ENCODE data around the gene OR5H2. TPM values are rescaled to one million over a fixed set of nuclear protein-coding genes. Genes with fewer than 3 reads are reported as not detected.

The OR5H2 gene
- total RNA-seq, 1 experiment from 2014 or later = not detected

- no peak overlapping the region for H3K4me3 ChIP-seq (ENCODE audit: low read depth, low read length, poor library complexity, severe bottlenecking)
- no peaks in the 10 kb centered on the region for H3K4me1 ChIP-seq (ENCODE audit: insufficient read depth, low read length, poor library complexity, severe bottlenecking)
- CTCF ChIA-PET = interaction anchor here (0.6 kb wide), 1 partner anchor 234 kb away, joined by 4 read pairs; no protein-coding TSS in a partner anchor
- H3K27ac ChIP-seq (ENCODE audit: low read depth, low read length, poor library complexity, severe bottlenecking) = no peak overlapping the region
- H3K9me3 ChIP-seq (ENCODE audit: low read depth, low read length, poor library complexity, severe bottlenecking) = no peaks in the 10 kb centered on the region
- POLR2A ChIA-PET (ENCODE audit: low non-redundant PET) = no interaction called here
- DNase-seq (ENCODE audit: low spot score) = peak; percentile 62
- intact Hi-C loops (cut with micrococcal nuclease; ENCODE audit: unreplicated experiment) = loop anchor here (1.0 kb wide), 1 partner anchor 290 kb away; no protein-coding TSS in a partner anchor
- no TSS peak for BruUV-seq (replicated peaks)
- TF ChIP-seq CTCF (conservative IDR thresholded peaks at IDR 0.05; ENCODE audit: low read depth, low read length) = peak; percentile 76
- no peak for TF ChIP-seq EZH2 (IDR thresholded peaks at IDR 0.05; ENCODE audit: borderline replicate concordance, low read depth, low read length, poor library complexity, severe bottlenecking)
- no peaks in the 10 kb centered on the region for H3K36me3 ChIP-seq (ENCODE audit: insufficient read depth, low read length, poor library complexity, severe bottlenecking)
- H3K27me3 ChIP-seq (replicated peaks; ENCODE audit: insufficient read depth, low read depth, low read length, poor library complexity) = peaks cover 41% of the 10 kb centered on the region
Observed at GRCh38 chr3:98329392-98330124, 47.3 kb downstream of the OR5H2 start.

- Histone ChIP-seq H3K4me1 (ENCODE audit: insufficient read depth, low read length, poor library complexity, severe bottlenecking) (no peaks in the 10 kb centered on the region), H3K4me3 (ENCODE audit: low read depth, low read length, poor library complexity, severe bottlenecking) (no peak overlapping the region), H3K27ac (ENCODE audit: low read depth, low read length, poor library complexity, severe bottlenecking) (no peak overlapping the region), H3K36me3 (ENCODE audit: insufficient read depth, low read length, poor library complexity, severe bottlenecking) (no peaks in the 10 kb centered on the region), H3K27me3 (replicated peaks; ENCODE audit: insufficient read depth, low read depth, low read length, poor library complexity) (peaks cover 29% of the 10 kb centered on the region), H3K9me3 (ENCODE audit: low read depth, low read length, poor library complexity, severe bottlenecking) (no peaks in the 10 kb centered on the region)
- ChIA-PET POLR2A (ENCODE audit: low non-redundant PET) (no interaction called here), CTCF (no interaction called here)
- intact Hi-C loops (cut with micrococcal nuclease; ENCODE audit: unreplicated experiment) = no loop called here
- BruUV-seq (replicated peaks) = no TSS peak
- no peak for TF ChIP-seq EZH2 (IDR thresholded peaks at IDR 0.05; ENCODE audit: borderline replicate concordance, low read depth, low read length, poor library complexity, severe bottlenecking)
- no peak for TF ChIP-seq CTCF (conservative IDR thresholded peaks at IDR 0.05; ENCODE audit: low read depth, low read length)
- no peak for DNase-seq (ENCODE audit: low spot score)
Observed at GRCh38 chr3:98331329-98331728, 49.0 kb downstream of the OR5H2 start.

Other genes with a start within 250 kb of the OR5H2 start
- not detected in 2 replicates for gene GABRR3, start 247.2 kb upstream of the OR5H2 start, total RNA-seq (2021)
- not detected in 2 replicates for gene OR5AC2, start 195.3 kb upstream of the OR5H2 start, total RNA-seq (2021)
- gene OR5H1, start 151.8 kb upstream of the OR5H2 start, total RNA-seq (2021) = not detected in 2 replicates
- gene OR5H14, start 135.0 kb upstream of the OR5H2 start, total RNA-seq (2021) = not detected in 2 replicates
- not detected in 2 replicates for gene OR5H15, start 115.8 kb upstream of the OR5H2 start, total RNA-seq (2021)
- not detected in 2 replicates for gene OR5H6, start 18.3 kb upstream of the OR5H2 start, total RNA-seq (2021)
- gene OR5K4, start 71.3 kb downstream of the OR5H2 start, total RNA-seq (2021) = not detected in 2 replicates
- not detected in 2 replicates for gene OR5K3, start 108.2 kb downstream of the OR5H2 start, total RNA-seq (2021)
- not detected in 2 replicates for gene OR5K1, start 180.7 kb downstream of the OR5H2 start, total RNA-seq (2021)
- gene OR5K2, start 215.2 kb downstream of the OR5H2 start, total RNA-seq (2021) = not detected in 2 replicates
- gene CLDND1, start 240.4 kb downstream of the OR5H2 start, total RNA-seq (2021) = 90.7 and 95.6 TPM in 2 replicates
- not detected in 2 replicates for gene GPR15, start 249.5 kb downstream of the OR5H2 start, total RNA-seq (2021)